MV-4-11 (cell line): Measurements from ENCODE around the gene ATXN1.
"Not testable (repeated sequence)": the region's sequence is repeated elsewhere in the genome, so short reads cannot be mapped to it uniquely, and the experiment has no call there.

ENCODE experiments used
- DNase-seq: peaks from one replicate; lab custom pipeline; 2025; lab: John Stamatoyannopoulos, UW

ATXN1 gene

GRCh38 chr6:16274885-16275589, 486.2 kb downstream of the ATXN1 start:
- no peak for DNase-seq

DNA sequence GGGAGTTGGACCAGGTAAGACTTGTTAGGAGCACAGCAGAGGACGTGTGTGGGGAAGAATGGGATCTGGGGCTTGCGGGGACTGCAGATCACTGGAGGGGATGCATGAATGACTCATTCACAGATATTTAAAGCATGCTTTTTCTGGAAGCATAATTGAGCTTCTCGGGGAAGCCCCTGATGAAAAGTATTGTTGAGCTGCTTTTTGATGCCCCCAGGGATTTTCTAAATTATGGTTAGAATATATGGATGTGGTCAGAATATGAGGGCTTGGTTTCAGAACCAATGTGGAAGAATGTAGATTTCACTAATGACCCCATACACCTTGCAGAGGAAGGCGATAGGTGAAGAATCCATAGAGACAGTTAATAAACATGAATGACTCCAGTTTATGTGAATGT, 486.8 kb downstream of the ATXN1 start:
- DNase-seq: no peak

- no peak for DNase-seq
Observed at GRCh38 chr6:16273256-16273655, 488.0 kb downstream of the ATXN1 start.

GRCh38 chr6:16272201-16272600, 489.1 kb downstream of the ATXN1 start:
- DNase-seq: no peak

DNA sequence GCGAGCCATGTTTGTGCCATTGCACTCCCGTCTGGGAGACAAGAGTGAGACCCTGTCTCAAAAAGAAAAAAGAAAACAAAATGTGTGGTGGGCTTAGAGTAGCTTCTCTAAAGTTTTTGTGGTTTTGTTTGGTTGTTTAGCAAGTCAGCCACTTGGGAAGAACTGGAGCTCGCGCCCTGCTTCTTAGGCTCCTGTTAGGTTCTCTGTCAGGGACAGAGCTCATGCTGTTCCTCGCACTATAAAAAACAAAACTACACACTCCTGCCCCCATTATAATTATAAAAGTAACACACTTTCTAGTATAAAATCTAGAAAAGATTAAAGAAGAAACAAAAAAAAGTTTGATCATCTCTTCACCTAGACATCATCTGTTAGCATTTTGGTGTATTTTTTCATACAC, 489.8 kb downstream of the ATXN1 start:
- no peak for DNase-seq

GRCh38 chr6:16270178-16270794, 491.0 kb downstream of the ATXN1 start:
- DNase-seq: no peak

GRCh38 chr6:16269442-16270070, 491.7 kb downstream of the ATXN1 start:
- DNase-seq: not testable (repeated sequence)

DNA sequence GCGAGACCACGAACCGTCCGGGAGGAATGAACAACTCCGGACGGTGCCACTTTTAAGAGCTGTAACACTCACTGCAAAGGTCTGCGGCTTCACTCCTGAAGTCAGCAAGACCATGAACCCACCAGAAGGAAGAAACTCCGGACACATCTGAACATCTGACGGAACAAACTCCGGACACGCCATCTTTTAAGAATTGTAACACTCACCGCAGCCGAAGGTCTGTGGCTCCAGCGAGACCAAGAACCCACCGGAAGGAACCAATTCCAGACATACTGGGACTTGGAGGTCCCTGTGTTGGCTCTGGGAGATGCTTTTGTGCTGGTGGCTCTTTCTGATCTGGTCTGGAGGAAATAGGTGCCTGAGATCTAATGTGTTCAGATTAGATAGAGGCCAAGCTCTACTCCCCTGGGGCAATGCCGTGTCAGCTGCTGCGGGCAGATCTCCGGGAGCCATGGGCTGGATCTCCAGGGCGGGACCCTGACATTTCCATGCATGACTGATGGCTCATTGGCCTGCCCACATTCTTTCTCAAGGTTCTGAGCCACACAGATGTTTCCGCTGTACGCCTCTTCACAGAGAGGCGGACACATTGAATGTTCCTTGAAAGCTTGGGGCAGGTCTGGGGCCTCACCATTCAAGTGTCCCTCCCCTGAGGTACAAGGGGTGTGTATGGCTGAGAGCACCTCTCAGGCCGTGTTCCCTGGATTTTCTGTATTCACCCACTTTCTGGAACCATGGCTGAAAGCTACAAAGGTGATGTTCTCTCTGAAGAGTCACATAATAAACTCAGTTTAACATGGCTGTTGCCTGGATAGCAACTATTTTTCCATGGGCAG, 493.6 kb downstream of the ATXN1 start:
- DNase-seq: no peak

DNA sequence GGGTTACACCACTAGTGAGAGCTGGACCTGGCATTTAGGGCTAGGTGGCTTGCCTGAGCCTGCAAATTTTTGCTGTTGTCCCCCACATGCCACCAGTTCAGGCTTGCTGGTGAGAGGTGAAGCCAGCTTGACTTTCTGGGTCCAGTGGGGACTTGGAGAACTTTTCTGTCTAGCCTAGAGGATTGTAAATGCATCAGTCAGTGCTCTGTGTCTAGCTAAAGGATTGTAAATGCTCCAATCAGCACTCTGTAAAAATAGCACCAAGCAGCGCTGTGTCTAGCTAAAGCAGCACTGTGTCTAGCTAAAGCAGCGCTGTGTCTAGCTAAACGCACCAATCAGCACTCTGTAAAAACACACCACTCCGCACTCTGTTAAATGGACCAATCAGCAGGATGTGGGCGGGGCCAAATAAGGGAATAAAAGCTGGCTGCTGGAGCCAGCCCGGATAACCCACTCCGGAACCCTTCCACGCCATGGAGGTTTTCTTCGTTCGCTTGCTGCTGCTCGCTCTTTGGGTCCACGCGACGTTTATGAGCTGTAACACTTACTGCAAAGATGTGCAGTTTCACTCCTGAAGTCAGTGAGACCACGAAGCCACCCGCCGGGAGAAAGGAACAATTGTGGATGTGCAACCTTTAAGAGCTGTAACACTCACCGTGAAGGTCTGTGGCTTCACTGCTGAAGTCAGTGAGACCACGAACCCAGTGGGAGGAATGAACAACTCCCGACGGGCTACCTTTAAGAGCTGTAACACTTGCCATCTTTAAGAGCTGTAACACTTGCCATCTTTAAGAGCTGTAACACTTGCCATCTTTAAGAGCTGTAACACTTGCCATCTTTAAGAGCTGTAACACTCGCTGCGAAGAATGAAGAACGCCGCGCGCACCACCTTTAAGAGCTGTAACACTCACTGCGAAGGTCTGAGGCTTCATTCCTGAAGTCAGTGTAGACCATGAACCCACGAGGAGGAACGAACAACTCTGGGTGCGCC, 495.6 kb downstream of the ATXN1 start:
- DNase-seq: no peak

GRCh38 chr6:16264785-16265184, 496.5 kb downstream of the ATXN1 start:
- DNase-seq: no peak

DNA sequence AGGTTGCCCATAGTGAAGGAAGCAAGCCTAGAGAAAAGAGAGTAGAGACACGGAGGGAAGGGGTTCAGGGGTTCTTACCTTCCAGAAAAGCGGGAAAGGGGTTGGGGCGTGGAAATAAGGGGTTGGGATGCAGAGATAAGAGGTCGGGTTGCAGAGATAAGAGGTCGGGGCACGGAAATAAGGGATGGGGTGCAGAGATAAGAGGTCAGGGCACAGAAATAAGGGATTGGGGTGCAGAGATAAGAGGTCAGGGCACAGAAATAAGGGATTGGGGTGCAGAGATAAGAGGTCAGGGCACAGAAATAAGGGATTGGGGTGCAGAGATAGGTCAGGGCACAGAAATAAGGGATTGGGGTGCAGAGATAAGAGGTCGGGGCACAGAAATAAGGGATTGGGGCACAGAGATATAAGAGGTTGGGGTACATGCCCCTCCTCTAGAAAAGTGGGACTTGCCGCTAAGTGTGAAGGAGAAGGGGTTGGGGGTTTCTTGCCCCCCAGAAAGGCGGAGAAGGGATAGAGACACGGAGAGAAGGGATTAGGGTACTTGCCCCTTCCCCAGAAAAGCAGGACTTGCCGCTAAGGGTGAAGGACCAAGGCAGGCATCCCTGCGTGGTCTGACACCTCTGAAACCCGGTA, 497.7 kb downstream of the ATXN1 start:
- not testable (repeated sequence) for DNase-seq

DNA sequence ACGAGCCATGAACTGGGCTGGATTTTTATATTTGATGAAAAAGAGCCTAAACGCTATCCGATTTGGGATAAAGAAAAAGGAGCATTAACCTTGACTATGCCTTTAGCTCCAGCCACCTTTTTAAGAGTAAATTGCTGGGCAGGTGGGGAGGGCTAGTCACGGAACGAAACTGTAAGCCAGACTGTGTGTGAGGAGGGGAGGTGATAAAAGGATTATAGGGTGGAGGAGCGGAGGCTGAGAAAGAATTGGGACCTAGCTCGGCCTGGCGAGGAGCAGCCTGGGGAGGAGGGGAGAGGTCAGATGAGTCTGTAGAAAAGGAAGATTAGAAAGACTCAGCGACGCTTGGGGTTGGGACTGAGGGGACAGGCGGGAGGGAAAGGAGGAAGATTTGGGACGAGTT, 498.5 kb downstream of the ATXN1 start:
- DNase-seq: not testable (repeated sequence)

DNA sequence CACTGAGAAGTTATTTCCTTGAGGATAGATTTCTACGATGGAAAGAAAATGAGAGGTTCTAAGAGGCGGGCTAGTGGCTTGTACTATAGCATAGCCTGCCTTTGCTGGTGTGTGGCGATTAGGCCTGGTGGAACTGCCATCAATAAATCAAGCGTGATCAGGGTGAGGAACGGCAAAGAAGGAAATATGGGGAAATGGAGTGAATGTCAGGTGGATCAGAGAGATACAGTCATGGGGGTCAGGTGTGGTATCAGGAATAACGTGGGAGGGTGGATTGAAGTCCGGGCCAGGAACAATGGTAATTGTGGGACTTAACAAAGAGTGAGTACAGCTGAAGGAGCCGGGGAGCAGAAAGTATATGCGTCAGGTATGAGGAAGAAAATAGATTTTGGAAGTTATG, 500.7 kb downstream of the ATXN1 start:
- not testable (repeated sequence) for DNase-seq

DNA sequence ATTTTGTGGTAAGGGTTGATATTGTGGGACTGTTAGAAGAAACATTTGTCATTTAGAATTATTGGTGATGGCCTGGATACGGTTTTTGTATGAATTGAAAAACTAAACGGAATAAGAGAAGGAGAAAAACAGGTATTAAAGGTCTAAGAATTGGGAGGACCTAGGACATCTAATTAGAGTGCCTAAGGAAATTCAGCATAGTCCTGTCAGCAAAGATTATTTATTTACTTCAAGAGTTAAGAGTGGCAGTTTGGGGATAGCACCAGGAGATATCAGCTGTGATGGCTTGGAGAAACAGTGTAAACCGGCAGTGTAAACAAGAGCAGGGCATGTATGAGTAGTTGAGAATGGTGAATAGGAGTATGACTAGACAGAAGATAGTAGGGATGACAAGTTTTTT, 501.7 kb downstream of the ATXN1 start:
- DNase-seq: not testable (repeated sequence)

DNA sequence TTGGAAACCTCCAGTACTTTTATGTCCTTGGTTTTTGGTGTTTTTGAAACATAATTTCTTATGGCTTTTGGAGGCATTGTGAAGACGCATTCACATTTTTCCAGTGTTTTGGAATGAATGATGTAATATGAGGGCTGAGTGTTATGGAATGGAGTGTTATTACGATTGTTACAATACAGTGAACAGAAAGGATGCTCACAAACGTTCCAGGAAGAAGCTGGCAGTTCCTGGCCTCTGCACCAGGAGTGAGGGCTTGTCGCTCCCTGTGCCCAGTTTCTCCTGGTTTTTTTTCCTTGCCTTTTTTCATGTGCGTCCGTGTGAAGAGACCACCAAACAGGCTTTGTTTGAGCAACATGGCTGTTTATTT, 502.6 kb downstream of the ATXN1 start:
- no peak for DNase-seq

- no peak for DNase-seq
Observed at GRCh38 chr6:16257999-16258708, 503.1 kb downstream of the ATXN1 start.

DNA sequence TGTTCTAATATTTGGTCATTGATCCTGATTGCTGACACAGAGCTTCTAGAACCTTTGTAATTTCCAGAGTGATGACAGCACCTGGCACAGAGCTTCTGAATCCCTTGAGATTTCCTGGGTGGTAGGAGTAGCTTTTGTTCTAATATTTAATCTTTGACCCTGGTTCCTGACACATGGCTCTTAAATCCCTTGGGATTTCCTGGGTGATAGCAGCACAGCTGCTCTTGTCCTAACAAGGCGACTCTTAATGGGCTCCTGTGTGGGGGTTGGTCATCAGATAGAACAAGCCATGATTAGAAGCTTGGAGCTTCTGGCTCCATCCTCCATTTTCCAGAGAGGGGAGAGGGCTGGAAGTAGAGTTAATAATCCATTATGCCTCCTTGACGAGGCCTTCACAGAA, 504.5 kb downstream of the ATXN1 start:
- DNase-seq: no peak

- DNase-seq: no peak
Observed at GRCh38 chr6:16254535-16254934, 506.7 kb downstream of the ATXN1 start.

- DNase-seq: no peak
Observed at GRCh38 chr6:16253399-16254144, 507.7 kb downstream of the ATXN1 start.
